ENCODE results near the gene RNASEL.

Gene RNASEL

GRCh38 chr1:182588500-182589396 is at the start of gene RNASEL:
TSS of gene RNASEL (minus strand) at chr1:182589256. CDS start at chr1:182586806, 2,450 bp downstream.
- peak within 1 kb of the TSS; percentile 61 for H3K4me2 ChIP-seq (ENCODE audit: low read length)
- H3K4me1 ChIP-seq, result peaks cover 4% of the 10 kb centered on the region
- peak within 1 kb of the TSS; percentile 84 for H2AFZ ChIP-seq
- H3K9me3 ChIP-seq (ENCODE audit: control insufficient read depth, low read length), result no peaks in the 10 kb centered on the region
- TF ChIP-seq CTCF (IDR thresholded peaks at IDR 0.05), result no peak
- H3K27me3 ChIP-seq (ENCODE audit: control insufficient read depth, insufficient read depth, low read length), result no peaks in the 10 kb centered on the region
- peak within 1 kb of the TSS; percentile 93 for H3K27ac ChIP-seq
- H3K36me3 ChIP-seq (ENCODE audit: control insufficient read depth, insufficient read depth, low read length), result no peaks in the 10 kb centered on the region
- H3K79me2 ChIP-seq, result no peaks in the 10 kb centered on the region
- H3K9ac ChIP-seq, result no peak within 1 kb of the TSS
- peak within 1 kb of the TSS; percentile 83 for H3K4me3 ChIP-seq (ENCODE audit: low read depth, low read length)

- Histone ChIP-seq H3K79me2 (no peaks in the 10 kb centered on the region), H3K9me3 (ENCODE audit: control insufficient read depth, low read length) (no peaks in the 10 kb centered on the region), H3K9ac (no peak overlapping the region), H2AFZ (no peak overlapping the region), H3K27ac (no peak overlapping the region), H3K4me2 (ENCODE audit: low read length) (no peak overlapping the region), H3K36me3 (ENCODE audit: control insufficient read depth, insufficient read depth, low read length) (no peaks in the 10 kb centered on the region), H3K4me3 (ENCODE audit: low read depth, low read length) (no peak overlapping the region), H3K27me3 (ENCODE audit: control insufficient read depth, insufficient read depth, low read length) (no peaks in the 10 kb centered on the region), H3K4me1 (no peaks in the 10 kb centered on the region)
- TF ChIP-seq CTCF (IDR thresholded peaks at IDR 0.05), result no peak
Measured at GRCh38 chr1:182637769-182638168, 48.7 kb upstream of the RNASEL start.

- Histone ChIP-seq H3K27ac (no peak overlapping the region), H3K4me1 (no peaks in the 10 kb centered on the region), H3K9me3 (ENCODE audit: control insufficient read depth, low read length) (no peaks in the 10 kb centered on the region), H3K4me2 (ENCODE audit: low read length) (no peak overlapping the region), H3K36me3 (ENCODE audit: control insufficient read depth, insufficient read depth, low read length) (no peaks in the 10 kb centered on the region), H2AFZ (no peak overlapping the region), H3K9ac (no peak overlapping the region), H3K27me3 (ENCODE audit: control insufficient read depth, insufficient read depth, low read length) (no peaks in the 10 kb centered on the region), H3K79me2 (no peaks in the 10 kb centered on the region), H3K4me3 (ENCODE audit: low read depth, low read length) (no peak overlapping the region)
- TF ChIP-seq CTCF (IDR thresholded peaks at IDR 0.05), result no peak
Measured at GRCh38 chr1:182635871-182636270, 46.8 kb upstream of the RNASEL start.

- H3K4me1 ChIP-seq, result no peaks in the 10 kb centered on the region
- no peak overlapping the region for H2AFZ ChIP-seq
- H3K4me3 ChIP-seq (ENCODE audit: low read depth, low read length), result no peak overlapping the region
- no peaks in the 10 kb centered on the region for H3K27me3 ChIP-seq (ENCODE audit: control insufficient read depth, insufficient read depth, low read length)
- H3K27ac ChIP-seq, result no peak overlapping the region
- H3K79me2 ChIP-seq, result no peaks in the 10 kb centered on the region
- H3K4me2 ChIP-seq (ENCODE audit: low read length), result no peak overlapping the region
- no peak overlapping the region for H3K9ac ChIP-seq
- H3K36me3 ChIP-seq (ENCODE audit: control insufficient read depth, insufficient read depth, low read length), result no peaks in the 10 kb centered on the region
- no peaks in the 10 kb centered on the region for H3K9me3 ChIP-seq (ENCODE audit: control insufficient read depth, low read length)
- TF ChIP-seq CTCF (IDR thresholded peaks at IDR 0.05), result no peak
Measured at GRCh38 chr1:182634306-182635072, 45.4 kb upstream of the RNASEL start.
